NB4 (cell line): Measurements from ENCODE around the gene KIRREL3.

ENCODE experiments used
- DNase-seq: peaks from one replicate; pipeline ENCODE4 v3.0.0; 2010; ENCODE audit warnings: low read depth
- H3K4me3 ChIP-seq: one replicate; pipeline ENCODE4 v1.5.1; 2011; ENCODE audit warnings: mild to moderate bottlenecking, low read depth, low read length, moderate library complexity
- CTCF ChIP-seq: IDR thresholded peaks from one replicate; pipeline ENCODE4 v1.5.1; 2012; ENCODE audit warnings: low read depth, low read length
- MAX ChIP-seq: IDR thresholded peaks from 2 replicates; pipeline ENCODE4 v1.6.1; 2011; ENCODE audit warnings: low read depth, low read length
- MYC ChIP-seq: IDR thresholded peaks from 2 replicates; pipeline ENCODE4 v1.6.1; 2011; ENCODE audit warnings: low read depth, low read length
- POLR2A ChIP-seq: IDR thresholded peaks from 2 replicates; pipeline ENCODE4 v1.6.1; 2011; ENCODE audit warnings: mild to moderate bottlenecking; ENCODE audit not compliant: insufficient read length; ENCODE audit errors: extremely low read depth

Gene KIRREL3

GRCh38 chr11:126514061-126514693 is 486.4 kb downstream of the KIRREL3 start:
- TF ChIP-seq POLR2A = no peak
- TF ChIP-seq CTCF = no peak
- TF ChIP-seq MYC = no peak
- TF ChIP-seq MAX = no peak
- H3K4me3 ChIP-seq = no peak overlapping the region
- no peak for DNase-seq

GRCh38 chr11:126512741-126513715 is 487.5 kb downstream of the KIRREL3 start:
- no peak overlapping the region for H3K4me3 ChIP-seq
- TF ChIP-seq CTCF (no peak), MAX (no peak), POLR2A (no peak), MYC (no peak)
- no peak for DNase-seq

- no peak overlapping the region for H3K4me3 ChIP-seq
- TF ChIP-seq MYC (no peak), MAX (no peak), POLR2A (no peak), CTCF (no peak)
- DNase-seq = no peak
Measured at GRCh38 chr11:126512251-126512650, 488.3 kb downstream of the KIRREL3 start.

DNA sequence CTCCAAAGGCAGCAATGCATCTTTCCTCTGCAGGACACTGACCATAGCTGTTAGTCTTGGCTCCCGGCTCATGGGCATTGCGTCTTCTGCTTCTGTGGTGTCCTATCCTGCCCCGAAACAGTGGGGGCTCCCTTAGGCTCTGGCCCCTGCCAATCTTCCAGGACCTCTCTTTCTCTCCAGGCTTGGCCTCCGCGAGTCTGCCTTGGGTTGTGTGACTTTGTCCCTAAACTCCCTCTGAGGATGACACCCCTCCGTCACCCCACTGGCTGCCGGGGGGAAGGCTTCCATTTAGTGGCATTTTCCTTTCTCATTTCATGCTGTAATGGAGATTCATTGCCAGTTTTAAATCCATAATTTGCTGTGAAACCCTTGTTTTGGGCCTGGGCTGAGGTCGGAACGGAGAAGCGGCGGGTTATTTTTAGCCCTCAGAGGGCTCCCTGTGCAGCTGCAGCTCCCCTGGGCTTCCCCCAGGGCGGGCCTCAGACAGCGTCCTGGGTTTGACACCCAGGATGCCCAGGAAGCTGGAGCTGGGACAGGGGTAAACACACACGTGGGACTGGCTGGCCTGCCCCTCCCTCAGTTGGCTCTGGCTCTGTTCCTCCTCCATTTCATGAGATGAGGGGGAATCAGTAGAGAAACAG is 489.0 kb downstream of the KIRREL3 start:
- TF ChIP-seq CTCF = no peak
- TF ChIP-seq MAX = no peak
- TF ChIP-seq MYC = no peak
- no peak for TF ChIP-seq POLR2A
- no peak for DNase-seq
- no peak overlapping the region for H3K4me3 ChIP-seq

GRCh38 chr11:126510621-126511370 is 489.8 kb downstream of the KIRREL3 start:
- no peak for DNase-seq
- no peak for TF ChIP-seq MAX
- no peak for TF ChIP-seq CTCF
- no peak for TF ChIP-seq POLR2A
- TF ChIP-seq MYC = no peak
- no peak overlapping the region for H3K4me3 ChIP-seq
